Measurements from ENCODE around the gene TCF12. TPM values are rescaled to one million over a fixed set of nuclear protein-coding genes. Genes with fewer than 3 reads are reported as not detected.
A peak's percentile ranks its signal among the peaks of the same experiment; 100 is the strongest.

The TCF12 gene
- total RNA-seq, 1 donor from 2014 or later = 149 TPM

GRCh38 chr15:56919609-56920366 lies 1.3 kb downstream of the TCF12 start:
- peaks cover 39% of the 10 kb centered on the region for H3K4me1 ChIP-seq
- Mint-ChIP-seq H3K27me3 (ENCODE audit: insufficient read depth, low read depth) (peaks cover 2% of the 10 kb centered on the region), H3K9me3 (peaks cover 17% of the 10 kb centered on the region), H3K27ac (peak overlapping the region; percentile 99), H3K4me3 (peak overlapping the region; percentile 98), H3K36me3 (peaks cover 39% of the 10 kb centered on the region), H3K4me1 (peaks cover 33% of the 10 kb centered on the region)
- peak overlapping the region; percentile 96 for H3K4me3 ChIP-seq
- peaks cover 10% of the 10 kb centered on the region for H3F3A ChIP-seq (ENCODE audit: low read depth)
- peak overlapping the region; percentile 75 for H2AFZ ChIP-seq (replicated peaks)
- peaks cover 45% of the 10 kb centered on the region for H4K20me1 ChIP-seq (ENCODE audit: low read depth)
- TF ChIP-seq CTCF (IDR thresholded peaks at IDR 0.05) (no peak), EZH2phosphoT487 (IDR thresholded peaks at IDR 0.05) (no peak), EZH2 (IDR thresholded peaks at IDR 0.05) (no peak)
- no peaks in the 10 kb centered on the region for H3K27me3 ChIP-seq
- peak overlapping the region; percentile 95 for H3K9ac ChIP-seq
- no peaks in the 10 kb centered on the region for H3K9me3 ChIP-seq (ENCODE audit: low read depth)
- peak overlapping the region; percentile 93 for H3K27ac ChIP-seq
- peak overlapping the region; percentile 91 for H3K4me2 ChIP-seq
- DNase-seq (ENCODE audit: low spot score) = peak; percentile 67
- H3K79me2 ChIP-seq (ENCODE audit: low read depth) = peaks cover 69% of the 10 kb centered on the region
- peaks cover 19% of the 10 kb centered on the region for H3K36me3 ChIP-seq

- Histone ChIP-seq H3K9ac (peak overlapping the region; percentile 95), H4K20me1 (ENCODE audit: low read depth) (peaks cover 50% of the 10 kb centered on the region), H3K27me3 (no peaks in the 10 kb centered on the region), H3K36me3 (peaks cover 19% of the 10 kb centered on the region), H3K4me3 (peak overlapping the region; percentile 96), H3K27ac (no peak overlapping the region), H3F3A (ENCODE audit: low read depth) (peaks cover 11% of the 10 kb centered on the region), H3K9me3 (ENCODE audit: low read depth) (no peaks in the 10 kb centered on the region), H3K79me2 (ENCODE audit: low read depth) (peaks cover 74% of the 10 kb centered on the region), H2AFZ (replicated peaks) (no peak overlapping the region), H3K4me2 (peak overlapping the region; percentile 91), H3K4me1 (peaks cover 40% of the 10 kb centered on the region)
- Mint-ChIP-seq H3K27ac (peak overlapping the region; percentile 99), H3K36me3 (peaks cover 39% of the 10 kb centered on the region), H3K9me3 (peaks cover 17% of the 10 kb centered on the region), H3K27me3 (ENCODE audit: insufficient read depth, low read depth) (peaks cover 2% of the 10 kb centered on the region), H3K4me1 (peaks cover 33% of the 10 kb centered on the region), H3K4me3 (peak overlapping the region; percentile 98)
- no peak for DNase-seq (ENCODE audit: low spot score)
- TF ChIP-seq EZH2 (IDR thresholded peaks at IDR 0.05) (no peak), EZH2phosphoT487 (IDR thresholded peaks at IDR 0.05) (no peak), CTCF (IDR thresholded peaks at IDR 0.05) (no peak)
Measured at GRCh38 chr15:56920367-56920627, 1.9 kb downstream of the TCF12 start.

GRCh38 chr15:56923174-56923591 lies 4.7 kb downstream of the TCF12 start:
- Histone ChIP-seq H3K27me3 (no peaks in the 10 kb centered on the region), H3K4me1 (peaks cover 57% of the 10 kb centered on the region), H3K9me3 (ENCODE audit: low read depth) (no peaks in the 10 kb centered on the region), H3K4me2 (peak overlapping the region; percentile 91), H3K27ac (no peak overlapping the region), H3K36me3 (peaks cover 19% of the 10 kb centered on the region), H3K9ac (no peak overlapping the region), H2AFZ (replicated peaks) (no peak overlapping the region), H3K4me3 (peak overlapping the region; percentile 11), H3K79me2 (ENCODE audit: low read depth) (peaks cover 97% of the 10 kb centered on the region), H3F3A (ENCODE audit: low read depth) (peaks cover 11% of the 10 kb centered on the region), H4K20me1 (ENCODE audit: low read depth) (peaks cover 79% of the 10 kb centered on the region)
- Mint-ChIP-seq H3K27ac (no peak overlapping the region), H3K4me1 (peaks cover 34% of the 10 kb centered on the region), H3K9me3 (no peaks in the 10 kb centered on the region), H3K36me3 (peaks cover 41% of the 10 kb centered on the region), H3K27me3 (ENCODE audit: insufficient read depth, low read depth) (peaks cover 2% of the 10 kb centered on the region), H3K4me3 (no peak overlapping the region)
- TF ChIP-seq EZH2 (IDR thresholded peaks at IDR 0.05) (no peak), EZH2phosphoT487 (IDR thresholded peaks at IDR 0.05) (no peak), CTCF (IDR thresholded peaks at IDR 0.05) (no peak)
- peak; percentile 20 for DNase-seq (ENCODE audit: low spot score)
